Activated CD4-positive, alpha-beta memory T cell treated with anti-CD3 and anti-CD28 coated beads, Interleukin-2, amount 10 ng/mL, durations not matched to agents 7 days and 5 days (primary cell): ENCODE results near the gene PGPEP1. TPM values are rescaled to one million over a fixed set of nuclear protein-coding genes. Genes with fewer than 3 reads are reported as not detected.
"Not testable (repeated sequence)": the region's sequence is repeated elsewhere in the genome, so short reads cannot be mapped to it uniquely, and the experiment has no call there.

ENCODE experiments used
- CTCF ChIA-PET: fragments of 350-600 bp; sonication (Branson Sonifier 250); formaldehyde crosslinking; loops from one replicate; lab custom pipeline; 2021; ENCODE audit warnings: antibody characterized with exemption, inconsistent platforms; lab: Charles Lee
- POLR2A ChIA-PET: fragments of 350-600 bp; sonication (Branson Sonifier 250); formaldehyde crosslinking; loops from one replicate; lab custom pipeline; 2021; ENCODE audit warnings: antibody characterized with exemption; lab: Charles Lee
- DNase-seq: peaks from one replicate; pipeline ENCODE4 v3.0.0-alpha.2; 2020
- H3K27ac Mint-ChIP-seq: one replicate; pipeline ENCODE4 v1.8.0; 2021; ENCODE audit warnings: mild to moderate bottlenecking, mixed read lengths
- H3K27me3 Mint-ChIP-seq: one replicate; pipeline ENCODE4 v1.8.0; 2021; ENCODE audit warnings: mixed read lengths
- H3K36me3 Mint-ChIP-seq: one replicate; pipeline ENCODE4 v1.8.0; 2021; ENCODE audit warnings: low read depth, mixed read lengths
- H3K4me1 Mint-ChIP-seq: one replicate; pipeline ENCODE4 v1.8.0; 2021; ENCODE audit warnings: mixed read lengths
- H3K4me3 Mint-ChIP-seq: one replicate; pipeline ENCODE4 v1.8.0; 2021; ENCODE audit warnings: mild to moderate bottlenecking, mixed read lengths
- H3K9me3 Mint-ChIP-seq: one replicate; pipeline ENCODE4 v1.8.0; 2021; ENCODE audit warnings: mixed read lengths
- total RNA-seq, 2 experiments: library from RNA; stranded (reverse); gene quantifications; one replicate each; pipeline ENCODE4 v1.2.3, GENCODE V29; 2021

The PGPEP1 gene
- total RNA-seq, 2 experiments from 2014 or later: 42.7 to 44.0 TPM

DNA sequence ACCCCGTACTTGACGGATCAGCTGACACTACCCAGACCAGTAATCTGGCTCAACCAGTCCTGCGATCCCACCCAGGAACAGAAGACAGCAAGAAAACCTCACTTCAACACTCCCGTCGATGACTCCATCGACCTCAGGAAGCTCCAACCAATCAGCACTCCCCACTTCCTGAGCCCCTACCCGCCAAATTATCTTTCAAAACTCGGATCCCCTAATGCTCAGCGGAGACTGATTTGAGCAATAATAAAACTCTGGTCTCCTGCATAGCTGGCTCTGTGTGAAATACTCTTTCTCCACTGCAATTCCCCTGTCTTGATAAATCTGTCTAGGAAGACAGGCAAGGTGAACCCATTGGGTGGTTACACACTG is 18.7 kb upstream of the PGPEP1 start:
- Mint-ChIP-seq H3K27ac (peak overlapping the region; percentile 96), H3K27me3 (no peaks in the 10 kb centered on the region), H3K9me3 (no peaks in the 10 kb centered on the region), H3K4me1 (peaks cover 61% of the 10 kb centered on the region), H3K36me3 (peaks cover 42% of the 10 kb centered on the region), H3K4me3 (peak overlapping the region; percentile 91)
- CTCF ChIA-PET: interaction anchor here (0.7 to 13.8 kb wide), 15 partner anchors 10 to 170 kb away, joined by 3 to 393 read pairs (median 5); partner anchors contain the start of genes IQCN, JUND and RAB3A
- peak; percentile 61 for DNase-seq
- POLR2A ChIA-PET: interaction anchor here (0.9 to 25.3 kb wide), 16 partner anchors 9 to 1012 kb away, joined by 3 to 1184 read pairs (median 6); partner anchors contain the start of genes DDA1, IQCN, JUND and MPV17L2

DNA sequence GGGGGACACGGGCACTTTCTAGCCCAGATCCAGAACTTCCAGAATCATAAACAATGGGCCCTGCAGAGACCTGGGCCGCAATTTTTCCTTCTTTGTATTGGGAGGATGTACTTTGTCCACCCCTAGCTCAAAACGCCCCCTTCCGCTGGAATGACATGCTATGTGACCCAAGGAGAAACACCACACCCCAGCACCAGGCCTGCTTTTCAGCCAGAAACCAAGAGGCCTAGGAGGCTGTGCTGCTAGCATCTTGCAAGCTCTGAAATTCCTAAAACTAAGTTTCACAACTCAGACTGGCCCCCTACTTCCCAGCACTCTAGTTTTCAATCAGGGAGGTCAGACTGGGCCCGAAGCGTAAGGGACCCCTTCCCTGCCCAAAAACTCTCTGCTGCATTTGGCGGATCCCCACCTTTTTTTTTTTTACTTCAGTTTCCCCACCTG is 18.1 kb upstream of the PGPEP1 start:
- peaks cover 42% of the 10 kb centered on the region for H3K36me3 Mint-ChIP-seq
- ChIA-PET CTCF (interaction anchor here (0.6 to 13.8 kb wide), 20 partner anchors 10 to 170 kb away, joined by 3 to 393 read pairs (median 5); partner anchors contain the start of genes IQCN, JUND, MPV17L2 and RAB3A), POLR2A (interaction anchor here (0.9 to 25.3 kb wide), 16 partner anchors 9 to 1013 kb away, joined by 3 to 1184 read pairs (median 6); partner anchors contain the start of genes DDA1, IQCN, JUND and MPV17L2)
- DNase-seq: peak; percentile 65
- peak overlapping the region; percentile 96 for H3K27ac Mint-ChIP-seq
- peaks cover 60% of the 10 kb centered on the region for H3K4me1 Mint-ChIP-seq
- no peaks in the 10 kb centered on the region for H3K27me3 Mint-ChIP-seq
- H3K9me3 Mint-ChIP-seq: no peaks in the 10 kb centered on the region
- H3K4me3 Mint-ChIP-seq: peak overlapping the region; percentile 91

DNA sequence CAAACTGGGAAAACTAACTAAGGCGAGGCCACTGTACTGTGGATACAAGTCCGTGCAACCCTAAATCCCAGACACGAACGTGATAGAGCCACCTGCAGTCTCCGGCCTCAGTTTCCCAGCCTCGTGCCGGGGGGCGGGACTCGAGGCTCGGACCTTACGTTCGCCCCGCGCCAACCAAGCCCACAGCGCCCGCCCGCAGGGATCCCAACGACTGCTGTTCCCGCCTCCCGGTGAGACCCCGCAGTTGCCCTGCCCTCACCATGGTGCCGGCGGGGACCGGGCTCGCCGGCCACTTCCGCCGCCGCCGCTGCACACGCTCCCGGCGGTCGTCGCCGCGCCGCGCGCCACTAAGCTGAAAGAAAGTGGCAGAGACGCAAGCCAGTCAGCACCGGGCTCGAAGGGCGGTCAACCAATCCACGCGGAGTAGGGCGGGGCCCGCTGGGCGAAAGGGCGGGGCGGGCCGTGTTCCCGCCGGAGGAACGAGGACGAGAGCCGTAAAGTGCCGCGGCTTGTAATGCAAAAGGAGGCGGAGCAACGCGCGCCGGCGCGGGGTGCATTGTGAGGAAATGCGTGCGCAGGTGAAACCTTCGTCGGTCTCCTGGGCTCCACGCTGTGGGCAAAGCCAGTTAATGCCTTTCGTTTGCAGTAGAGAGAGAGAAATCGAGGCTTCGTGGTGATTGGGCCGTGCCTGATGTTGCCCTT is 17.5 kb upstream of the PGPEP1 start, which contains the start of gene LSM4:
LSM4 (minus strand) TSS at position 318 of the 702 bp plus-strand sequence; CDS start at position 262, 56 bp downstream.
- CTCF ChIA-PET: interaction anchor here (0.6 to 13.8 kb wide), 17 partner anchors 9 to 171 kb away, joined by 3 to 393 read pairs (median 5); partner anchors contain the start of genes JUND, MPV17L2, RAB3A and SSBP4
- H3K4me1 Mint-ChIP-seq: peaks cover 54% of the 10 kb centered on the region
- peaks cover 38% of the 10 kb centered on the region for H3K36me3 Mint-ChIP-seq
- no peaks in the 10 kb centered on the region for H3K27me3 Mint-ChIP-seq
- peak; percentile 100 for DNase-seq
- peak within 1 kb of the TSS; percentile 91 for H3K4me3 Mint-ChIP-seq
- POLR2A ChIA-PET: interaction anchor here (0.8 to 25.3 kb wide), 15 partner anchors 16 to 249 kb away, joined by 3 to 1184 read pairs (median 7); partner anchors contain the start of genes IQCN, JUND, MPV17L2 and RAB3A
- no peaks in the 10 kb centered on the region for H3K9me3 Mint-ChIP-seq
- H3K27ac Mint-ChIP-seq: peak within 1 kb of the TSS; percentile 96

DNA sequence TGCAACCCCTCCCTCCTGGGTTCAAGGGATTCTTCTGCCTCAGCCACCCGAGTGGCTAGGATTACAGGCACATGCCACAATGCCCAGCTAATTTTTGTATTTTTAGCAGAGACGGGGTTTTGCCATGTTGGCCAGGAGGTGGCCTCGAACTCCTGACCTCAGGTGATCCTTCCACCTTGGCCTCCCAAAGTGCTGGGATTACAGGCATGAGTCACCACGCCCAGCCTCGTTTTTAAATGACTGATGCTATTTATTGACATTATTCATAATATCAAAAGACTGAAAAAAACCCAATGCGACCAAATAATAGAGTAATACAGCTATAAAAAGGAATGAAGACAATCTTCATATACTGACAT is 16.0 kb upstream of the PGPEP1 start:
- not testable (repeated sequence) for DNase-seq, H3K27me3 Mint-ChIP-seq, H3K9me3 Mint-ChIP-seq, H3K4me3 Mint-ChIP-seq
- POLR2A ChIA-PET: interaction anchor here (25.3 kb wide), 1 partner anchor 44 kb away, joined by 1184 read pairs; the partner anchor contains the start of genes IQCN and JUND
- CTCF ChIA-PET: interaction anchor here (0.6 to 7.8 kb wide), 3 partner anchors 19 to 53 kb away, joined by 3 to 263 read pairs (median 4); partner anchors contain the start of gene JUND
- peak overlapping the region; percentile 96 for H3K27ac Mint-ChIP-seq
- H3K4me1 Mint-ChIP-seq: peaks cover 53% of the 10 kb centered on the region
- H3K36me3 Mint-ChIP-seq: peaks cover 31% of the 10 kb centered on the region

DNA sequence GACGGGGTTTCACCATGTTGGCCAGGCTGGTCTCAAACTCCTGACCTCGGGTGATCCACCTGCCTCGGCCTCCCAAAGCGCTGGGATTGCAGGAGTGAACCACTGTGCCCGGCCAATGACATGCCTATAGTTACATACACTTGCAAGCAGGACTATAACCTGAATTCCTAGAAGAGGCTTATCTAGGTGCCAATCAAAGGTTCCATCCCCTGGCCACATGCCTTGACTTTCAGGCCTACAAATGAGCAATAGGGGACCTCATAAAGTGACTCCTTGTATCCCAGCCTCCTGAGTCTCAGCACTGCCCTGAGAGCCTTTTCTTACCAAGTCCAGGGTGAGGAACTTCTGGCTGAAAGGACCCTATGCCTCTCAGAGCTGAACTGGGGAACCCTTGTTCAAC is 13.6 kb upstream of the PGPEP1 start:
- POLR2A ChIA-PET: interaction anchor here (2.4 to 25.3 kb wide), 3 partner anchors 9 to 46 kb away, joined by 10 to 1184 read pairs (median 10); partner anchors contain the start of genes IQCN and JUND
- Mint-ChIP-seq H3K9me3 (no peaks in the 10 kb centered on the region), H3K4me3 (no peak overlapping the region), H3K36me3 (peaks cover 9% of the 10 kb centered on the region), H3K4me1 (peaks cover 32% of the 10 kb centered on the region), H3K27ac (no peak overlapping the region), H3K27me3 (no peaks in the 10 kb centered on the region)
- CTCF ChIA-PET: interaction anchor here (0.7 to 7.8 kb wide), 8 partner anchors 11 to 198 kb away, joined by 3 to 263 read pairs (median 17); partner anchors contain the start of genes IQCN and JUND
- DNase-seq: no peak

DNA sequence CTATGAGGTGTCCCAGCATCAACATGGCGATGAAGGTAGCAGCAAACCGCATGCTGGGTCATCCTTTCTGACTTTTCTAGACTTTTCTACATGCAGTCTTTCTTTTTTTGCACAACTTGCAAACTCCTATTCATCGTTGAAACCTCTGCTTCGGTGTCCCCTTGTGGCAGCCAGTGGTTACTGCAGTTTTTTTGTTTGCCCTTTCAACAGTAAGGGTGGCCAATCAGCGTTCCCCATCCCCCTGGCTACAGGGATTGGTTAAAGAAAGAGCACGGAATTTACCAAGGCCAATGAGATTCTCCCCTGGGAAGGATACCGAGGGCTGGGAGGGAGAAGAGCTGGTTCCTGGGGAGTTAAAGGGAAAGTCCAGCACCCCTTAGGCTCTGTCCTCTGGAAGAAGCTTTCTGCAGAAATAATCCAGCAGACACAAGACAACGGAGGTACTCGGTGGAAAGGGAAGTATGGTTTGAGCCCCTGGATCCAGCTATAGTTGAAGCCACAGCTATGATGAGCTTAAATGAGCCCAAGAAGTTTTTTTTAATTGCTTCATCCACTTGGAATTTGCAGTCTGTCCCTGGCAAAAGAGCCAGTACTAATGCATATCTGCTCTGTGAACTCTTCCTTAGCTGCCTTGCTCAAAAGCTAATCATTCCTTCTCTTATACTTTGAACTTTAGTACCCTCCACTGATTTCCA is 11.9 kb upstream of the PGPEP1 start:
- POLR2A ChIA-PET: interaction anchor here (0.7 to 25.3 kb wide), 10 partner anchors 9 to 93 kb away, joined by 3 to 1184 read pairs (median 4); partner anchors contain the start of genes IQCN and JUND
- peaks cover 22% of the 10 kb centered on the region for H3K4me1 Mint-ChIP-seq
- peak overlapping the region; percentile 47 for H3K4me3 Mint-ChIP-seq
- H3K36me3 Mint-ChIP-seq: no peaks in the 10 kb centered on the region
- no peaks in the 10 kb centered on the region for H3K27me3 Mint-ChIP-seq
- H3K9me3 Mint-ChIP-seq: no peaks in the 10 kb centered on the region
- peak overlapping the region; percentile 48 for H3K27ac Mint-ChIP-seq
- CTCF ChIA-PET: interaction anchor here (0.6 to 7.8 kb wide), 44 partner anchors 8 to 1532 kb away, joined by 3 to 263 read pairs (median 4); partner anchors contain the start of genes GDF15, IQCN, JUND and RAB3A
- peak; percentile 92 for DNase-seq

DNA sequence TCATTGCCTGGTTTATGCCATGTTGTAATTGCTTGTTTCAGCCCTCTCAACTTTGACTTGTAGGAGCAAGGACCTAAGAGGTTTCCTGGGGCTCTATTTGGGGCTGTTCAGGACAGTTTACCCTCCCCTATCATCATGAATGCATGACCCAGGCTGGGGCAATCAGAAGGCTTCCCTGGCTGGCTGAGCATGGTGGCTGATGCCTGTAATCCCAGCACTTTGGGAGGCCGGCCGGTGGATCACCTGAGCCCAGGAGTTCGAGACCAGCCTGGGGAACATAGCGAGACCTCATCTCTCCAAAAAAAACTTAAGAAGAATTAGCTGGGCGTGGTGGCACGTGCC is 11.4 kb upstream of the PGPEP1 start:
- Mint-ChIP-seq H3K4me3 (no peak overlapping the region), H3K4me1 (peaks cover 17% of the 10 kb centered on the region), H3K36me3 (no peaks in the 10 kb centered on the region), H3K27ac (no peak overlapping the region), H3K9me3 (no peaks in the 10 kb centered on the region), H3K27me3 (no peaks in the 10 kb centered on the region)
- ChIA-PET POLR2A (interaction anchor here (0.8 to 25.3 kb wide), 8 partner anchors 11 to 94 kb away, joined by 3 to 1184 read pairs (median 6); partner anchors contain the start of genes IQCN and JUND), CTCF (interaction anchor here (0.6 to 7.8 kb wide), 42 partner anchors 9 to 449 kb away, joined by 3 to 263 read pairs (median 4); partner anchors contain the start of genes GDF15, IQCN, JUND and RAB3A)
- DNase-seq: no peak

DNA sequence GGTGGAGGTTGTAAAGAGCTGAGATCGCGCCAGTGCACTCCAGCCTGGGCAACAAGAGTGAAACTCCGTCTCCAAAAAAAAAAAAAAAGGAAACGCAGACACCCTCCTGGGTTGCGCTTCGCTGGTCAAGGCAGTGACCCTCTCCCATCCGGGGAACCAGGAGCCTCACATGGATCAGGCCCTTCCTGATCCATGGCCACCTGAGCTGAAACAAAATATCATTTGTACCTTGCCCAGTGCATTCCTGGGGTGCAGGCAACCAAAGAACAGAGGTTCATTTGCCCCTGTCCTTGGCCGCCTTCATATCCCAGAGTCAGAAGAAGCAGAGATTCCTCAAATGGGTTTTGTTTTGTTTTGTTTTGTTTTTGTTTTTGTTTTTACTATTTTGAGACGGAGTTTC is 9.5 kb upstream of the PGPEP1 start:
- Mint-ChIP-seq H3K4me1 (peaks cover 14% of the 10 kb centered on the region), H3K9me3 (no peaks in the 10 kb centered on the region), H3K27me3 (no peaks in the 10 kb centered on the region), H3K27ac (no peak overlapping the region), H3K36me3 (no peaks in the 10 kb centered on the region), H3K4me3 (no peak overlapping the region)
- POLR2A ChIA-PET: interaction anchor here (1.0 to 25.3 kb wide), 2 partner anchors 9 to 50 kb away, joined by 5 to 1184 read pairs; partner anchors contain the start of genes IQCN and JUND
- CTCF ChIA-PET: interaction anchor here (0.7 to 7.8 kb wide), 5 partner anchors 8 to 53 kb away, joined by 3 to 263 read pairs (median 9); partner anchors contain the start of genes JUND and LSM4
- DNase-seq: no peak

DNA sequence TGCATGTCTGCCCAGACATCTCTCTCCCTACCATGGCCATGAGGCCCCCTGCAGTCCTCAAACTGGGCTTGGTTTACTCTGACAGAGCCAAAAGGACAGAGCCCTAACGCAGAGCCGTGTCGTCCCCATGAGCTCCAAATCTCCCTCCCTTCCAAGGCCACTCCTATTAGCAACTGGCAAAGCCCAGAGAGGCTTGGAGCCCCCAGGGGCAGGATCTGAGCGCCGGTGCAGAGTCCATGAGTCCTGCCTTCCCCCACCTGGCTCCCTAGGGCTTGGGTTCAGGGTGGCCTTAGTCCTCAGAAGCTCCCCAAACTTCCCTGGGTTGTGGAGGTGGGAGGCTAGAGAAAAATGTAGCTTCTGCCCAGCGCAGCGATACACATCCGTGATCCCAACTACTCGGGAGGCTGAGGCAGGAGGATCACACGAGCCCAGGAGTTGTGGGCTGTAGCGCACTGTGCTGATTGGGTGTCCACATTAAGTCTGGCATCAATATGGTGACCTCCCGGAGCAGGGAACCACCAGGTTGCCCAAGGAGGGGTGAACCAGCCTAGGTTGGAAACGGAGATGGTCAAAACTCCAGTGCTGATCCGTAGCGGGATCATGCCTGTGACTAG is 7.4 kb upstream of the PGPEP1 start:
- no peak overlapping the region for H3K4me3 Mint-ChIP-seq
- POLR2A ChIA-PET: no interaction called here
- peaks cover 14% of the 10 kb centered on the region for H3K4me1 Mint-ChIP-seq
- no peak for DNase-seq
- H3K36me3 Mint-ChIP-seq: no peaks in the 10 kb centered on the region
- no peak overlapping the region for H3K27ac Mint-ChIP-seq
- CTCF ChIA-PET: interaction anchor here (1.1 to 2.5 kb wide), 3 partner anchors 11 to 53 kb away, joined by 3 to 9 read pairs (median 9); partner anchors contain the start of gene LSM4
- no peaks in the 10 kb centered on the region for H3K9me3 Mint-ChIP-seq
- H3K27me3 Mint-ChIP-seq: no peaks in the 10 kb centered on the region

DNA sequence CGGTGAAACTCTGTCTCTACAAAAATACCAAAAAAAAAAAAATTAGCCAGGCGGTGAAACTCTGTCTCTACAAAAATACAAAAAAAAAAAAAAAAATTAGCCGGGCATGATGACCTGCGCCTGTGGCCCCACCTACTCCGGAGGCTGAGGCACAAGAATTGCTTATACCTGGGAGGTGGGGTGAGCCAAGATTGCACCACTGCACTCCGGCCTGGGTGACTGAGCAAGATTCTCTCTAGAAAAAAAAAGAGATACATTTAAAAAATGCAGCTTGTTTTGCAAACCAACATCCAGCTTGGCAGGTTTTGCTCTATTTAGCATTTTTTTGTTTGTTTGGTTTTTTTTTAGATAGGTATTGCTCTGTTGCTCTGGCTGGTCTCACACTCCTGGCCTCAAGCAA is 6.7 kb upstream of the PGPEP1 start:
- no peaks in the 10 kb centered on the region for H3K9me3 Mint-ChIP-seq
- peaks cover under 1% of the 10 kb centered on the region for H3K27me3 Mint-ChIP-seq
- peaks cover 8% of the 10 kb centered on the region for H3K4me1 Mint-ChIP-seq
- no peaks in the 10 kb centered on the region for H3K36me3 Mint-ChIP-seq
- no peak overlapping the region for H3K27ac Mint-ChIP-seq
- ChIA-PET CTCF (interaction anchor here (0.7 to 2.0 kb wide), 2 partner anchors 54 to 64 kb away, joined by 3 to 9 read pairs; no protein-coding TSS in a partner anchor), POLR2A (no interaction called here)
- no peak for DNase-seq
- no peak overlapping the region for H3K4me3 Mint-ChIP-seq

DNA sequence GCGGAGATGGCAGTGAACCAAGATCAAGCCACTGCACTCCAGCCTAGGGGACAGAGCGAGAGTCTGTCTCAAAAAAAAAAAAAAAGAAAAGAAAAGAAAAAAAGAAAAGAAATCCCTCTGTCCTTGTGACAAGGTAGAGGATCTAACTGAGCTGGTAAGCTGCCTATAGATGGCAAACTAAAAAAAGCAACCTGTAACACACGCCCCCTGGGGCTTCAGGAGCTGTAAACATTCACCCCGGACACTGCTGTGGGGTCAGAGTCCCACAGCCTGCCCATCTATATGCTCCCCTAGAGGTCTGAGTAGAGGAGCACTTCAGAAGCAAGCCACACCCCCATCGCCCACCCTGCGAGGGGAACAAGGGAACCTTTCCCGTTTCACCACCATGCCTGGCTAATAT is 4.3 kb upstream of the PGPEP1 start:
- H3K4me3 Mint-ChIP-seq: no peak overlapping the region
- no peak overlapping the region for H3K27ac Mint-ChIP-seq
- no peaks in the 10 kb centered on the region for H3K9me3 Mint-ChIP-seq
- no peaks in the 10 kb centered on the region for H3K36me3 Mint-ChIP-seq
- peaks cover 1% of the 10 kb centered on the region for H3K27me3 Mint-ChIP-seq
- H3K4me1 Mint-ChIP-seq: peaks cover 9% of the 10 kb centered on the region
- ChIA-PET POLR2A (interaction anchor here (1.0 to 1.1 kb wide), 2 partner anchors 32 to 55 kb away, joined by 3 read pairs; partner anchors contain the start of gene JUND), CTCF (interaction anchor here (1.5 to 4.0 kb wide), 2 partner anchors 8 to 57 kb away, joined by 5 to 29 read pairs; no protein-coding TSS in a partner anchor)
- DNase-seq: no peak
